Ramos (cell line): ENCODE measurements around the gene SPSB1.

Experiments
- in situ Hi-C: fragments of 300-500 bp; cut with MboI; formaldehyde crosslinking; loops from one replicate; pipeline ENCODE4 v1.14.3; 2022; ENCODE audit warnings: low sequenced_read_pairs; ENCODE audit not compliant: unreplicated experiment

Gene SPSB1

DNA sequence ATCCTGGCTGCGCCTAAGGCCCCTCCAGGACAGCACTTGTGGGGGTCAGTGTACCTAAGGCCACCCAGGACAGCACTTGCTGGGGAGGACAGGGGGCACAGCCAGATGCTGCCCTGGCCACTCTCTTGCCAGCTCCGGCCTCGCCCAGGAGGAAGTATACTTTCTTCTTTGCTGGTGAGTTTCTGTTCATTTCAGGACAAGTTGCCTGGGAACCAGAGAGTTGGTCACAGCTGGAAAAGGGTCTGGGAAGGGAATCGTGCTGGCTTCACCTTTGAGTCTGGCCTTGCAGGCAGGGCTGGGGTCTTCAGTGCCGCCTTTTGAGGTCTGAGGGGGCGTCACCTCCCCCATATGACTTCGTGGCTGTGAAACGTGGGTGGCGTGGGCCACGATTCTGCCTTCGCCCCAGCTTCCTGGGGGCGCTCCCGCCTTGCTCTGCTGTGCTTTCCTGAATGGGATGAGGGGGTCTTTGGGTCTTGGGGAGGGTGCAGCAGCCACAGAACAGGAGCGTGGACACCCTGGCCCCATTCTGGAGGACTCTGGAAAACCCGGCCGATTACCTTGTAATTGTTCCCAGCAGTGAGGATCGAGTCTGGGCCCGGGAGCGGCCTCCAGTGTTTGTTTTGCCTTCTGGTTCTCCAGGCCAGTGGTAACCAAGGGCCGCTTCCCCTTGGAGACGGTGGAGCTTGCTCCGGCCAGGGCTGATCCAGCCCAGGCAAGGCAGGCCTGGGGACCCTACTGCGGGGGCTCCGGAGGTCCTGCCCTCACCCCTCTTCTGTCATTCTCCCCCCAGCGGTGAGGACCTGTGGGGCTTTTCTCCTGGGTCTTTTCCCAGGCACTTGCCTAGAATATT is 45.9 kb downstream of the SPSB1 start:
- in situ Hi-C loops = no loop called here

DNA sequence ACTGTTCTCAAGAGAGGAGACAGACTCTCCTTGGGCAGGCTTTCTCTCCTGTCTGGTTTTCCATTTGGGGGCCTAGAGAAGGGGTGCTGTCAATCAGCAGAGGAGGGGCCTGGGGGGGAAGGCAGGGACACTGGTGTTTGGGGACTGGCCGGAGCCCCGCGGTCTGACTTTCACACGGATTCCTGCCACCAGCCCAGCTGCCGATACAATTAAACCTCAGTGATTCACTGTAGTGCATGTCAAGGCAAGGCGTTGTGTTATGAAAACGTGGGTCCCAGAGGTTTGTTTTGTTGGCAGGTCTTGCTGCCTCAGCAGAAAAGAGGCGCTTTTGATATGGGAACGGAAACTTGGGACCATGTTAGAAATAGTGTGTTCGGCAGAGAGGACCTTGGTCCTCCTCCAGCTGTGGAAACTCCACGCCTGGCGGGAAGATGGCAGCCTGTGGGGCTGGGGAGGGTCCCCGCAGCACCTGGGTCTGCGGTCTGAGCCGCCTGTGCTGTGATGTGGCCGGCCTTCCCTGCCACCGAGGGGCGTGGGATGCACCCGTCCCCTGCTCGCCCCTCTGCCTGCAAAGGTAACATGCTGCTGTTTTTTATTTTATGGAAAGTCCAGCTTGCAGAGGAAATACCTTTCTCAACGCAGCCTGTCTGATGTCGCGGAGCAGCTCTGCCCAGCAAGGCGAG is 47.6 kb downstream of the SPSB1 start:
- in situ Hi-C loops = no loop called here

DNA sequence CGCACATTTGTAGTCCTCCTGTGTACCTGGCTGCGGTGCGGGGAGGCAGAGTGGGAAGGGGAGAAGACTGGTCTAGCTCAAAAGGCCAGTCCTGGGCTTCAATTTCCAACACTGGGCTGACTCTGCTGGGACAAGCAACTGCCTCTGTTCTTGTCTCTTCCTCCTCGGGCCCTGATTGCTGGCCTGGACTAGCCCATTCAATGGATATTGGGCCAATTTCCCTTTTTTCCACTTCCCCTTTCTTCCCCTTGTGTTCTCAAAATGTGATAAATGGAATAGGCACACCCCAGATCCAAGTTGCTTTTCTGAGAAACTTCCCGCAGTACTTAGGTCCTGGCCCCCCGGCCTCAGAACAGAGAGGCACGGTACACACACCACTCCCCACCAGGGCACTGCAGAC is 48.2 kb downstream of the SPSB1 start:
- in situ Hi-C loops = no loop called here

DNA sequence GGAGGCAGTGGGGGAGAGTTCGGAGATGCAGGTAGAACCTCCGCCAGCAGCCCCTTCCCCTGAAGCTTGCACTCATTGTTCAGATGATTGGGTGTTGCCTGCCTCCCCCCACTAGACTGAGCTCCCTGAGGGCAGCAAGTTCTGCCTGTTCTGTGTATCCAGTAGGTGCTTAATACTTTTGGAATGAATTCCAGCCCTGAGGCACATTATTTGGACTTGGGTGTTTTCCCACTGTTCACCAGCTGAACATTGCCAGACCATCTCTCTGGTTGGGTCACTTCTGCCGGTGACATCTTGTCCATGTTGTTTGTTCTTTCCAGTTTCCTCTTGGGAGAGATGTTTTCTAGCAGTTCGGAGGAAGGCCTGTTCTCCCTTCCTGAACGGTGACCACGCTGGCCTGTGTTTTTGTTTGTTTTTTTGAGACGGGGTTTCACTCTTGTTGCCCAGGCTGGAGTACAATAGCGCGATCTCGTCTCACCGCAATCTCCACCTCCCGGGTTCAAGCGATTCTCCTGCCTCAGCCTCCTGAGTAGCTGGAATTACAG is 48.7 kb downstream of the SPSB1 start:
- in situ Hi-C loops = no loop called here

DNA sequence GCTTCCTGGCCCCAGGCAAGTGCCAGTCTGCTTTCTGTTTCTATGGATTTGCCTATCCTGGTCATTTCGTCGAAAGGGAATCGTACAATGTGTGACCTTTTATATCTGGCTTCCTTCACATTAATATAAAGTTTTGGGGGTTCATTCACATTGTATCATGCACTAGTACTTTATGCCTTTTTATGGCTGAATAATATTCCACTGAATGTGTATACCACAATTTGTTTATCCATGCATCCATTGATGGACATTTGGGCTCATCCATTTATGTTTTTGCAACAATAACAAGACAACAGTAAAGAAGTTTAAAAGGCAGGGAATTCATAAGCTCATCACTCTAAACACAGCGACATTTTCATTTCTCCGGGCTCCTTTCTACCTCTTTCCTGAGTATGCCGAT is 50.6 kb downstream of the SPSB1 start:
- in situ Hi-C loops = no loop called here

DNA sequence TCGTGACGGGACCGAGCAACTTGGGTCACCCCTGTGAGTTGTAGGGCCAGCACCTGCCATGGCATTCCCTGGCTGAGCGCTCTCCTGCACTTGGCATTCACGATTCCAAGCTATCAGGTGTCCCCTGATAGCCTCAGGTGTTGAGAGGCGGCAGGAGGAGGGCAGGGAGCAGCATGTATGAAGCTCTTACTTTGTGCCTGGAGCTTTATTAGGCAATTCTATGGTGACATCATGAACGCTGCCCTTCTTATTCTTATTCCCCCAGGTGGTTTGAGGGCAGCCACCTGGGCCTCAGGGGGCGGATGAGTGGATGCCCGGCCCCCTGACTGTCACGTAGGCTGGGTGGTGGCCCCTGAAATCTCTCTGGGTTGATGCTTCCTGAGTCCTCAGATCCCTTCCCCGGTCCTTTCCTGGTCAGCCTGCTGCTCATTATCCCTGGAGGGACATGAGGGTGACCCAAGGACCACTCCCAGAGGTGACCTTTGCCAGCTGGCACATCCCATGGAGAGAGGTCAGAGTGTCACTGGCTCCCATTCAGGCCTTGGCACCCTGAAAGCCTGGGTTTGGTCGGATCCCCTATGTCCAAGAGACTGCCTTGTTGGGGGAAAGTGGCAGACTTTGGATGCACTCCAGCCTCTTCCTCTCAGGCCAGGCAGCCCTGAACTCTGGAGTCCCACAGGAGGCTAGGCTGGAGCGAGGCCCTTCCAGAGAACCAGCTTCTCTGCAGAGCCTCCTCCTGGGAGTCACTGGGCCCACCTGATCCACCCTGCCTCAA is 51.9 kb downstream of the SPSB1 start:
- in situ Hi-C loops = no loop called here

DNA sequence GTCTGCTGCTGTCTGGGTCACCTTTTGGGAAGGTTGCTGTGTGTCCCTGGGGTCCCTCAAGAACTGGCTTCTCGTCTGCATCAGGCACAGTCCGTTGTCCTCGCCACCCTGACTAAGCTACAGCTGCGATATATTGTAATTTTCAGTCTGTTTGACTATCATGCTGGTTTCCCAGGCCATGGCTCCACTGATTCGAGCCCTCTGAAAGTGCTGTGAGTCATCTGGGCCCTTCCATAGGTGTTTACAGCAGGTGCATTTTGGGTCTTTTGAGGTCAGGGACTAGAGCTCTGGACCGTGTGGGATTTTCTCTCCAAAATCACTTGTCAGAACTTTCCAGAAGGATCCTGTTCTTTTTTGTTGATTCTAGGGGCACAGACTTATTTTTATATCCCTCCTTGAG is 52.8 kb downstream of the SPSB1 start:
- in situ Hi-C loops = no loop called here

DNA sequence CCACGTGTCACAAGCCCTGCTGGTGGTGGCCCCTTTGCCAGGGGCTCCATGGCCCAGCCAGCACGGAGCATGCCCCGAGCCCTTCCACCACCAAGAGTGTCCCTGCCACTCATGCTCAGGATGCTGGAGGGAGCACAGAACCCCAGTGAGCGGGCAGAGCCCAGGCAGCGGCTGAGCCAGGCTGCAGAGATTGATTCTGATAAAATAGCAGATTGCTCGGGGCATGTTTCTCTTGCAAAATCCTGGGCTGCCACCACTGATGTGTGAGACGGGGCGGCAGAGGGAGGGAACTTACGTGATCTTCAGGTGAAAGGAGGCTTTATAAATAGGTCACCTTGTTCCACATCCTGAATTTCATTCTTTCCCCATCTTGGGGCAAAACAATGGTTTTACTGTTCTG is 53.2 kb downstream of the SPSB1 start:
- in situ Hi-C loops = no loop called here

DNA sequence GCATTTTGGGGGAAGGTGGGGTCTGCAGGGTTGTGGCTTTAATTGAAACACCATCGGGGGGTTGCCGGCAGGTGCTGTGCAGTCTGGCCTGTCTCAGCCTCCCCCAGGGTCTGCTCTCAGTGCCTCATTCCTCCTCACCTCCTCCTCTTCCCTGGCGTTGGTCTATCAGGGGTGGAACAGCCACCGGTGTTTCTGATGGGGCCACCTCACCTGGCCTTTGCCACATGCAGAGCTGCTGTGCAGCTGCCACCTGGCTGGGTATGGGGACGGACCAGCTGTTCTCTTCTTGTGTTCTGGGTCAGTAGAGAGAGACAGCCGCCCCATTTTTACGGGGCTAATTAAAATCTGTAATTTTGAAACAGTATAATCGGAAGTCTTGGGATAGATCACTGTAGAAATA is 53.9 kb downstream of the SPSB1 start:
- in situ Hi-C loops = no loop called here

DNA sequence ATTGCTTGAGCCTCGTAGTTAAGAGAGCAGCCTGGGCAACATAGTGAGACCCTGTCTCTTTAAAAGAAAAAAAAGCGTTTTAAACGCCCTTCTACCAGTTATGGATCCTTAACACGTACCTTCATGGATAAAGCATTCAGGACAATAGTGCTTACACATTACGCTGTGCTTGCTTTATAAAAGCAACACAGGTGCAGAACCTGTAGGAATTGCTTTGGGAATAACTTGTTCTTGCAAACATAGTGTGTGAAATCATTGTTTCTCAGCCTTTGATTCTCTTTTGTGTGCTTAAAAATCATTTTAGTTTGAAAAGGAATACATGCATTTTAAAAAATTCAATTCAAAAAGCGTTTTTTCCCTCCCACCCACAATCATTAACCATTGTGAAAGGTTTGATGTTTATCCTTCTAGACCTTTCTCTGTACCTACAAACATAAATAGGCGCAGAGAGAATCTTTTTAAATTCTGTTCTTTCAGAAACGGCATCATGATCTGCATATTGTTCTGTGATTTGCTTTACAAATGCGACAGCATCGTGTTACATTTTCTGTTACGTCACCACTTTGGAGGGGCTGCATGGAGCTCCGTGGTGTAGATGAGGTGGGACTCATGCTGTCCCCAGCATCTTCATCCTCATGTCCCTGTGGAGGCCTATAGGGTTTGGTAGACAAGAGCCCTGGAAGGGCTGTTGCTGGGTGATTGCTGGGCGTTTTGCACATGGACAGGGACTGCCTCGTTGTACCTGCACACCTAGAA is 54.6 kb downstream of the SPSB1 start:
- in situ Hi-C loops = no loop called here

DNA sequence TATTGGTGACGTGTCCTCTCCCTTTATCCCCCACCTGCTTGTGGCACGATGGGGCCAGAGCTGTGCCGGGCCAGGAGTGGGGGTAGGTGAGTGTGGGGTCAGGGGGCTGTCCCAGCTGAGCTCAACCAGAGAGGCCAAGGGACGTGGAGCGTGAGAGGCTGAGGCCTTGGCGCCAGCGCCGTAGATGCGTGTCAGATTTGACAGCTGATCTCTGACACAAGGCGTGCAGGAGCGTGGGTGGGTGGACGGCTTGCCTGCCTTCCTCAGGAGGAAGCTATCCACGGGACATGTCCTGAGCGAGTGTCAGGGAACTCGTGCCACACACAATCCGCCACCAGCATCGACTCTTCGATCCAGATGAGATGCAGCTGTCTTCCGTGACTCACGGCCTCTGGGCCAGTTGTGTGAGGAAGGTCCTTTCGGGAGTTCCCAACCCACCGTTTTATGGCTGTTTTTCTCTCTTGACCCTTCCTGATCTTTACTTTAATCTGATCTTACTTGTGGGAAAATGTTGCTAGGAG is 56.7 kb downstream of the SPSB1 start:
- in situ Hi-C loops = no loop called here

DNA sequence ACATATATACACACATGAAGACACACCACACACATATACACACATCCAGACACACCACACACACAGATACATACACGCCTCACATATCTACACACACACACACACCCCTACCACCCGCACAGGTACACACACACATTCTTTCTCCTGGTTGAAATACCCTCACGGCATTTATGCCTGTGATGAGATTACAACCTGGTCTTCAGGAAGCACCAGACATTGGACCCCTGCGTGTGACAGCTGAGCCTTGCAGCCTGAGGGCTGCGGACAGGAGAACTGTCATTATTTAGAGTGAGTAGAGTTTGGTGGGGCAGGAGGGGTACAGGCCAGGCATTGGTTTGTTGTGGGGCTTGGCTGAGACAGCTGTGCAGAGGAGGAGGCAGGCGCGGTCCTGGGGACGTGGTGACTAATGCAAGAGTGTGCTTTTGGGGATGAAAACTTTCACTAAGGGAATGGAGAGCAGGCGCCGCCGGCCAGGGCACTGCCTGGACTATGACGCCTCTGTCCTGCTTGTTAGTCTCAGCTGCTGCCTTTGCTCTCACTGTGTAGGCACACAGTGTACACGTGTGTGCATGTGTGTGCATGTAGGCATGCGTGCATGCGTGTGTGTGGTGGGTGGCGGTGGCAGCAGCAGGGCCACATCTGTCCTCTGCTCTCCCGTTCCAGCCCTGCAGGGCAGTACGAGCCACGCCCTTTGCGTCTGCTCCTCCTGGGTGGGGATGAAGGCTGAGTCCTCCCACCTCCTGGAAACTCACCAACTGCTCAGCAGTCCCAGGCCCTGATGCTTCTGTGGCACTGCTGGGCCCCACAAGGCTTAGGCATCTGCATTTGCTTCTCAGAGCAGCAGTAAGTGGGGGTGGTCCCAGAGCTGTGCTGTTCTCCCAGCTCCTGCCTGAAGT is 57.6 kb downstream of the SPSB1 start:
- in situ Hi-C loops = no loop called here

DNA sequence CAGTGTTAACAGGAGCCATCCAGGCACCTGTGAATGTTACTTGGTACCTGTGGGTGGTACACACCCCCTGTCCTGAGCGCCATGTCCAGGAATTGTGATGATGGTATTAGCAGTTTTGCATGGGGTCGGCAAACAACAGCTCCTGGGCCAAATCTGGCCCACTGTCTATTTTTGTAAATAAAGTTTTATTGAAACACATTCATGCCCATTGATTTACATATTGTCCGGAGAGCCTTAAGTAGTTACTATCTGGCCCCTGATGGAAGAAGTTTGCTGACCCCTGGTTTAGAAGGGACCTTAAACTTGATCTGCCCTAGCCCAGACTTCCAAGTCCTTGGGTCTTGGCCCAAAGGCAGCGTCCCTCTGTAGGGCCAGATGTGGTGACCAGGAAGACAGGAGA is 58.3 kb downstream of the SPSB1 start:
- in situ Hi-C loops = no loop called here

DNA sequence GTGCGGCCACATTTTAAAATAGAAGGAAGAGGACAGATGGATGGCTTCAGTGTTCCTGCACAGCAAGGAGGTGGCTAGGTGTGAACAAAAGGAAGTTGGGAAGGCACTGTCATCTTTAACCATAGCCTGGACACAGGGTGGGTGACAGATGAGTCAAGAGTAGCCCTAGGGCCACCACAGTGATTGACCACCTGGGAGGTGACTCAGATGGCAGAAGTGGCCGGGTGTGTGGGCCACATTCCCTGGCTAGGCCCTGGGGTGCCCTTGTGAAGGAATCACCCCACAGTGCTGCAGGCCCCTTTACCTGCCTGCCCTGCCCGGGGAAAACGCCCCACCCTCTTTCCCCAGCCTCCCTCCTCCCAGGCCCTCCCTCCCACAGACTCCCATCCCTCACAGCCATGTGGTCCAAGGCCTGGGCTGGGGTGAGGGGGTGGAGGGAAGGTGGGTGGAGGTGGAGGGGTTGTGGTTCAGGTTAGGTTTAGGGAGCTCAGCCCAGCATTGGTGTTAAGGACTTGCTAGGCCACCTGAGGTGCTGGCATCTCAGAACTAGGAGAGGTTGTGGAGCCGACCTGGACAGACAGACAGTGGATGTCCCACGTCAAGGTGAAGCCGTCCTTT is 59.1 kb downstream of the SPSB1 start:
- in situ Hi-C loops = no loop called here

DNA sequence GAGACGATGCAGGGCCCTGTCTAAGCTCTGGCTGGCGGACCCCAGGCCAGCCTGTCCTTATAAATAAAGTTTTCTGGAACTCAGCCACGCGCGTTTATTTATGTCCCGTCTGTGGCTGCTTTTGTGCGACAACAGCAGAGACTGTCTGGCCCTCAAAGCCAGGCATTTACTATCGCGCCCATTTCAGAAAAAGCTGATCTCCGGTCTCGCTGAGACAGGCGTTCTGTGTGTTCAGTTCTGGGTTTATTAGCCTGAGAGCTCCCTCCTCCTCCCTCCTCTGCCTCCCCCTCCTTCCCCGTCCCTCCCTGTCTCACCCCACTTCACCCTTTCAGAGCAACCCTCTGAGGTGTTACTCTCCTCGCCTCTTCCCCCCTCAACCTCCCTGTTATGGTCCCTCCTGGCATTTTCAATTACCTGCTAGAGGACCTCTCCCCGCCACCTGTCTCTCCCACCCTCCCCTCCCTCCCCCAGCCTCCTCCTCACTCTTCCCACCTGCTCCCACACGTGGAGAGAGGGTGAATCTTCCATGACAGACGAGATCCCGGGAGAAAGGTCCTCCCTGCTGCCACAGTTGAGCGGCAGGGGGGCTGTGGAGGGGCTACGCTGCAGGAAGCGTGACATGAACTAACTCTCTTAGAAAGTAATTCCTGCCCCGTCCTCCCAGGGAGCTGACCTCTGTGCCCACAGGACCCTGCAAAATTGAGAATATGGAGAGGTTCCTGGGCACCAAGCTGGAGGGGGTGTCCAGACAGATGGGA is 59.9 kb downstream of the SPSB1 start:
- in situ Hi-C loops = no loop called here

DNA sequence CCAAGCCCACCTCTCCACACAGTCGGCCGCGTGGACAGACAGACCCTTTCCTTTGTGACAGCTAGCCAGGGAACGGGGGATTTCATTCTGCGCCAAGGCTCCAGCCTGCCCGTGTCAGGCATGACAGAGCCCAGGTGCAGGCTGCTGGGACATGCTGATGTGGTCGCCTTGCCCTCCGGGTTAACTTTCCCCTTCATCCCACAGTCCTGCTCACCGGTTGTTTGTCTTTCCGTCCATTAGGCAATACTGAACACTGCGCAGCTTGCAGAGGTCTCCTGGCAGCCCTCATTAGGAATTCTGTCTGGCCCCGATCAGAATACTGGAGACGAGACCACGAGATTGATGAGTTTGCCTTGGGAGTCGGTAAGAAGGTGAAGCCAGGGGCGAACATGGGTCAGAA is 62.8 kb downstream of the SPSB1 start:
- in situ Hi-C loops = no loop called here

DNA sequence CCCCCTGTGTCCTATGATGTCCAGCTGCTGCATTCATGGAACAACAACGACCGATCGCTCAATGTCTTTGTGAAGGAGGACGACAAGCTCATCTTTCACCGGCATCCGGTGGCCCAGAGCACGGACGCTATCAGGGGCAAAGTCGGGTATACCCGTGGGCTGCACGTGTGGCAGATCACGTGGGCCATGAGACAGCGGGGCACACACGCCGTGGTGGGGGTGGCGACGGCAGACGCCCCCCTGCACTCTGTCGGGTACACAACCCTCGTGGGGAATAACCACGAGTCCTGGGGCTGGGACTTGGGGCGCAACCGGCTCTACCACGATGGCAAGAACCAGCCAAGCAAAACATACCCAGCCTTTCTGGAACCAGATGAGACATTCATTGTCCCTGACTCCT is 63.3 kb downstream of the SPSB1 start:
- in situ Hi-C loops = no loop called here
